NCI-H146 treated with DMSO at 0.1 percent for 48 hours (cell line): ENCODE data around the gene SINHCAF.
A peak's percentile ranks its signal among the peaks of the same experiment; 100 is the strongest.
"Not testable (repeated sequence)": the region's sequence is repeated elsewhere in the genome, so short reads cannot be mapped to it uniquely, and the experiment has no call there.

Experiments
- DNase-seq: peaks from one replicate; lab custom pipeline; 2025; ENCODE audit not compliant: unreplicated experiment; lab: John Stamatoyannopoulos, UW

Gene SINHCAF

DNA sequence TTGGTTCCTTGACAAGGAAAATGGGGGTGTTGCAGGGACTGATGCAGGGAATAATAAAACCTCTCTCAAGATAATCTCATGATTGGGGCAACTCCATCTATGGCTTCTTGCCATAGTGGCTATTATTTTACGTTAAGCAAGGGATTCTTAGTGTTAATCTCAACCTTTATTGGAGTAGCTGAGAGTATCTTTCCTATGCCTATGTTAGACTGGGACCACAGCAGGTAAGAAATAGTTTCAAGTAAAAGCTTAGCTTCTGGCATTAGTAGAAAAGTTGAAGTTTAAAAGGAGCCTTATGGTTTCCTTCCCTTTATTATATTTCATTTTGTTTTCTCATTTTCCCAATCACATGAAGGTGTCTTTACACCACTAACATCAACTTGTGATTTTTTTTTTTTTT lies 16.7 kb downstream of the SINHCAF start:
- no peak for DNase-seq

DNA sequence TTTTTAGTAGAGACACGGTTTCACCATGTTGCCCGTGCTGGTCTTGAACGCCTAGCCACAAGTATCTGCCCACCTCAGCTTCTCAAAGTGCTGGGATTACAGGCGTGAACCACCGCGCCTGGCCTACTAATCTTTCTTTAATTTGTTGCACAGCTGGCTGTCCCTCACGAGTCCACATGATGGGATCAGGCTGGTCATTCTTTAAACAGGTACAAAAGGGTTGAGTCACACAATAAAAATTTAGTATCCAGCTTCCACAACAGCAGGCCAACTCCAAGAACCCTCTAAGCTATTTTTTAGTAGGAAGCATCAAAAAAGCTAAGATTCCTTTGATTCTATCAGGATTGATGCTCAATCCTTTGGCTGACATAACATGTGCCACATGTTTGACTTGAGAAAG lies 17.8 kb downstream of the SINHCAF start:
- no peak for DNase-seq

DNA sequence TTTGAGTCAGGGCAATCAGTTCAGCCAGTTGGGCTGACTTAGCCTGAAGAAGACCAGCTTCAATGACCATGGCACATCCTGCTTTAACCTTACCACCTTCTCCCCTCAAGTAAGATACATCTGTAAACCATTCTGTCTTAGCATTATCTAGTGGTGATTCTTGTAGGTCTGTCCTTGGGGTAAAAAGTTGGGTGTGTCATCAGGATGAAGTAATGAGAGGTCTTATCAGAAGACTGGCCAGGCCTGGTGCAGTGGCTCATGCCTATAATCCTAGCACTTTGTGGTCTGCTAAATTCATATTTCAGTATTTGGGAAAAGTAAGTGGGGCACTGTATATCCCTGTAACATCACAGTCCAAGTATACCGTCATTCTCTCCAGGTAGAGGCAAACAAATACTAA lies 19.1 kb downstream of the SINHCAF start:
- no peak for DNase-seq

DNA sequence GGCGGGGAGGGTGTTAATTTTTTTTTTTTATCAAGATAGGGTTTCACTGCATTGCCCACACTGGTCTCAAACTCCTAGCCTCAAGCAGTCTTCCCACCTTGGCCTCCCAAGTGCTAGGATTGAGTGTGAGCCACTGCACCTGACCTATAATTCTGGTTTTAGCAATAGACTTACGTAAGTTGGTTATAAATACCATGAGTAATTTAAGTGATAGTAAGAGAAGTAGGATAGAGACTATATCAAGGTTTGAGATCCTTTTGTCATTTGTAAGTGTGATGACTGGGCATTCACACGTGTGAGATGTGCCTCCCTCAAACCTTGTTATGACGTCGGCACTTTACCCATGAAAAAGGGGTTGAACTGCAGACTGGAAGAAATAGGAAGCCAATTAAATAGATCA lies 22.5 kb downstream of the SINHCAF start:
- DNase-seq, result no peak

DNA sequence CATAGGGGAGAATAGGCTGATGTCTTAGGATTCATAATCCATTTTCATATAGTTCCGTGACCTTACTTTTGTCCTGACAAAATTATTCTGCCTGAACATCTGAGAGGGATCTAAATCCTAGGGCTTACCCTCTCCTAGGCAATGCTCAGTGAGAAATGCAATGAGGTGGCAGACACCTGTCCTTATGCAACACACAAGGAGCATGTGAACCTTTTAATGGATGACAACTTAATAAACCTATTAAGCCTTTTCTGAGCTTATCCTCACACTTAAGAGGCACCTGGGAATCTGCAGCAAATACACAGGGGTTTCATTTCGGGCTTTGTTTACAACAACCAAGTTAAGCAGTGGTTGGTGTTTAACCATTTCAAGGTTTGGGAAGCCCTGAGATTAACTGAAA lies 24.6 kb downstream of the SINHCAF start:
- no peak for DNase-seq

DNA sequence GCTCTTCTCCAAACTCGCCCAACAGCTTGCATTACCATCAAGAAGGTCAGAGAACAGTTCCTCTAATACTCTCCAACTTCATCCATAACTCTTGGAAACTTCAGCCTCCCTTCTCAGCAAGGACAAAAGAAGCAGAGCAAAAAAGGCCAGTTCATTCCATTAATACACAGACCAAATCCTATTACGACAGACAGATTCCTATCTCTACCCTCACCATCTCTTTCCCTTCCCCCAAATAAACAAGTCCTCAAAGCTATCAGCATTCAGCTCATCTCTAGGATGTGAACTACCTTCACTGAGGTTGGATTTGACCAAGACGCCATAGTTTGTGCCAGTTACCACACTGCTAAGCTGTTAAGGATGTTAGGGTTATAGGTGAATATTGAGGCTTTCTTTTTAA lies 25.2 kb downstream of the SINHCAF start:
- no peak for DNase-seq

DNA sequence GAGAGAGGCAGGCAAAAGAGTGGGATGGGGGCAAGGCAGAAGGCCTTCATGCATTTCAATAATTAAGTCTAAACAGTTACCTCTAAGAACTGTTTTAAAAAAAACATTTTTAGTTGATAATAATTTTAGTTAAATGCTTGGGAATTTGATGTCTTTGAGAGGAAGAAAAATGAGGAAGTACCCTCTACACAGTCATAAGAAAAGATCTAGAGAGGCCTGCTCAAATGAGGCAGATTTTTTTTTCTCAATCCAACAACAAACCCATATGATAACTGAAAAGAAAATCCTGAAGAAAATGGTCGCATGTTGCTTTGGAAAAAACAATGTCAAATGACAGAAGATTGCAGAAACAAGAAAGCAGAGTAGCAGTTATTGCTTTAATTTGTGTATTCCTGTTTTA lies 25.6 kb downstream of the SINHCAF start:
- no peak for DNase-seq

DNA sequence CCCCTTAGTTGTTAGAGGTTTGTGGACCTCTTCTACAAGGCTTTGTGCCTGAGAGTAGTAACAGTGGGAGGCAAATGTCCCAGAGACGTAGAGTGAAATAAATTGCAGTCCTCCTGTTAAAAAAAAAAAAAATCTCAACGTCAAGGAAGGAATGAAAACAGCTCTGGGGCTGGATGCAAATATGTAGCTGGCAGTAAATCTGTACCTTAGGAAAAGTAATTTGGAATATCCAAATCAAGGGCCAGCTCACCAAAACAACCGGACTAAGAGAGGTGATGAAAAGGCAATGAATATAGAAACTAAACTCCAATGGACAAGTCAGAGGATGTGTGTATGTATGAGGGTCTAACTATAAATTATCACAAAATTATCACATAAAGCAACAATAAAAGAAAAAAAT lies 27.0 kb downstream of the SINHCAF start:
- DNase-seq, result no peak

DNA sequence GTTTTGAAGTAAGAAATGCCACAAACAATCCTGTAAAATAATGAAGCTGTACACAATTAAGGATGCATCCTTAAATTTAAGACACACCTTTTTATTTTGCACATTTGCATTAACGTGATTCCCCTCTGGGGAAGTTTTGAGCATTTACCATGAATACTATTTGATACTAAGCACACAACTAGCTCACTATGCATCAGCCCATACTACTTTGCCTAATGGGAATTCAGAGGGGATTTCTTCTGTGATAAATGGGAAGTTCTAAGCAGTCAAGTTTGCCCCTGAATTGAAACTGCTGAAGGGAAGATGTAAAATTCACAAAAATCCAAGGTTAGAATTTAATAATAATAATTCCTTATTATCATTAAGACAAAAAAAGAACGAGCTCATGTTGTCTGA lies 27.4 kb downstream of the SINHCAF start:
- no peak for DNase-seq

DNA sequence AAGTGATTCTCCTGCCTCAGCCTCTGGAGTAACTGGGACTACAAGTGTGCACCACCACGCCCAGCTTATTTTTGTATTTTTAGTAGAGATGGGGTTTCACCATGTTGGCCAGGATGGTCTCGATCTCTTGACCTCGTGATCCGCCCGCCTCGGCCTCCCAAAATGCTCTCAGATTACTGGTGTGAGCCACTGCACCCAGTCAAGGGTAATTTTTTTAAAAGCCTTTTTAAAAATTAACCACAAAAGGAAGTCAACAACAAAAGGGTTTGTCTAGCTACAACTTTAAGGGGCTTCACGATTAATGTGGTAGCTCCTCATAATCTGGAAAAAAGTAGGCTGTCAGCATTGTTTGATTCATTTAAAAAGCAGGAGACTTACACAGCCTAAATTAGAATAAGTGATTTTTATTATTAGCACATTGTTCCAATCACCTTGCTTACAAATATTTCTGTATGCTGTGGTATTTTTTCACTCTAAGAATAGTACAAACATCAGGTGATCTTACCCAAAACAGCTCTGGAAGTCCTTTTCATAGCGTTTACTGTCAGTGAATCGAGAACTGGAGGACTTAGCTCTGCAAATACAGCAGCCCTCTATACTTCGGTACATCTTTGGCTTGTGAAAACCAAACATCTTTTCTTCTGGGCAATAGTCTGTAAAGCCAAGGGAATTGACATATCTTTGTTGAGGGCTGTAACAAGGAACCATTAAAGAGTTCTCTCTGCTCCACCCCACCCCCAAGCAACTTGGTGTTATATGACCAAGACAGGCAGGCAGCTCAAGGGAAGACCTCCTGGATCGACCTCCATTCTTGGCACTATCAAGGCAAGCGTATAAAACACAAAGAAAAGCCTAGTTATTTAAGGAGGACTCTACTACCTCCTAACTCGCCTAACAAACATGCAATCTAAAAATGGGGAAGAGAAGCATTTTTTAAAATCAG lies 28.1 kb downstream of the SINHCAF start:
- no peak for DNase-seq

DNA sequence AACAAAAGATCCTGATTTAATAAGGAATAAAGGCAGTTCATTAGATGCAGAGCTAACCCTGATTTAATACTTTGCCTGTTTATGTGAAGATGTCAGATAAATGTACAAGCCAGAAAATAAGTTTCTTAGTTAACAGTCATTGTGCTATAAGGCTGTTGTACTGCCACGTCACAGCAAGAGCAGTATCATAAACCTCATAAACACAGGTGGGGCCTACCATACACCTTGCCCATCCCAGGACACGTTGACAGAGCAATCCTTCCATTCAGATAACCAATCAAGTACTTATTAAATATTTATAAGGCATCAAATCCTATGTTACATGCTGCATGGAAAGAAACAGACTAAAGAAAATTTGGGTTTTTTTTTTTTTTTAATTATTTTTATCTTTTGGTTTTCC lies 36.5 kb downstream of the SINHCAF start:
- DNase-seq, result no peak

DNA sequence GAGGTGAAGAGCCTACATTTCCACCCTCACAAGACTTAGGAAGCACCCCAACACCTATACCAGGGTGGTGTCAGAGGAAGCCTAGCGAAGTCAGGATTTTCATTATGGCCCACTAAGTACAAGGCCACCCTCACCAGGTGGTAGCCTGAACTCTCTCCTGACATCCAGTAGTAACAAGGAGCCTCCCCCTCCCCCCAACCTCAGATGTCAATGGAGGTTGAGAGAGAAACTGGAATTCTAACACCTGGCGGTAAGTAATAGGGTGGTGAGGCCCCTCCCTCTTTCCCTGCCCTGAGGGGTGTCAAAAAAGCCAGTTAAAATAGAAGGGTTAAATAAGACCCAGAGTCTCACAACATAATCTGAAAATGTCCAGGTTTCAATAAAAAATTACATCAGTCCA lies 37.6 kb downstream of the SINHCAF start:
- peak; percentile 13 for DNase-seq

DNA sequence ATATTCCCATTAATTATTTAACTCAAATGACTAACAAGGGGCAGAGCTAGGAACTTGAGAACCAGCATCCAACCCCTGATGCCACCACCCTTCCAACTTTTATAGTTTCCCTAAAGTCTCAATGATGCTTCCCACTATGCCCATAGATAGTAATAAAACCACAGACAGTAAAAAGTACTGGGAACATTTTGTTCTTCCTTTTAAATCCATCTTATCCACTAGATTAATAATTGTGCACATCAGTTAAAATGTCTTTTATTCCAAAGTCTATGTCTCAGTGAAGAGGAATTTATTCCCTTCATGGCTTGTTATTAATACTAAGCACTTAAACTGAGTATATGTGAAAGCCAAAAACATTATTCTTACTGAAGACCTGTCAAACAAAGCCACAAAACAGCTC lies 45.8 kb downstream of the SINHCAF start:
- DNase-seq, result no peak

DNA sequence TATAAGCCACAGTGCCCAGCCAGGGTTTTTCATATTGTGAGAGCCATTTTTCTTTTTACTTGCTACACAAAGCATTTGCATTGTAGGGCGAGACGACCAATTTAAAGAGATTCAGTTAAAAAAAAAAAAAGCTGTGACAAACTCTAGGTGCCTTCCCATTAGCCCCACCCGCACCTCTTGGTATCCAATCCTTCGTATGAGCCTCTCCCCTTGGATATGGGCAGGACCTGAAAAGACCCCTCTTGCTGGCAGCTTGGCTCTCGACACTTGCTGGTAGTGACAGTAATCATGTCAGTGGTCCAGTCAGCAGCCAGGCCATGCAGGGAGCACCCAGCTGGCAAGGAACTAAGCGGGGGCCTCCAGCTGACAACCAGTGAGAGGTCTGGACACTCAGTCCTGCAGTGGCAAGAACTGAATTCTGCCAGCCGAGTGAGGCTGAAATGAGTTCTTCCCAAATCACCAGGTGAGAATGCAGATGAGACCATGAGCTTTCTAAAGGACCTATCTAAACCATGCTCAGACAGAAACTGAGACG lies 46.5 kb downstream of the SINHCAF start:
- no peak for DNase-seq

DNA sequence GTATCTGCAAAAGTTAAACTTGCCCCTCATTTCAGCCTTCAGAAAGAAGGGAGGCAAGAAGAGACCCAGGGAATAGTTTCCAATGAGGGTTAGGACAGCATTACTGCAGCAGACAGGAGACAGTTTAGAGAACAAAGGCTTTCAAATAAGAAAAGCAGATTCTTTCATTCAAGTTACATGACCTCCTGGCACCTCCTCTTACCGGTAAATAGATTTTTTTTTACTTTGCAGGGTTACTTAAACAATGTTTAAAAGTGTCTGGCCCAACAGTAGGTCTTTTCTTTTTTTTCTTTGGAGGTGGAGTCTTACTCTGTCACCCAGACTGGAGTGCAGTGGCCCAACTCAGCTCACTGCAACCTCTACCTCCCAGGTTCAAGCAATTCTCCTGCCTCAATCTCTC lies 47.1 kb downstream of the SINHCAF start:
- no peak for DNase-seq

DNA sequence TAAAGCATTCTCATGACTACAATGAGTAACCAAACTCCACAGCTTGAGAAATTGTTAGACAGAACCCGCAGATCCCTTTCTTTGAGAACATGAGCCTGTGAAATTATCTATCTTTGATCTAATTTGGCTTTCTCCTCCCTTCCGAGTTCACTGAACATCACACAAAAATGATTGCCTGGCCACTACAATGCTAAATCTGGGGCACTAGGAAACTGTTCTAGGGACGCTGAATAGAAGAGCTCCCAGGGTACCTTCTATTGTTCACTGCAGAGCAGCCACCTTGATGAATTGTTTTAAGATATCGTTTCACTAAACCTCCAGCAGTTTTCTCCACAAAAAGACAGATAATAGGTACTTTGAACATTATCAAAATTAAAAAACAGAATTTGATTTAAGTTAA lies 47.5 kb downstream of the SINHCAF start:
- no peak for DNase-seq

DNA sequence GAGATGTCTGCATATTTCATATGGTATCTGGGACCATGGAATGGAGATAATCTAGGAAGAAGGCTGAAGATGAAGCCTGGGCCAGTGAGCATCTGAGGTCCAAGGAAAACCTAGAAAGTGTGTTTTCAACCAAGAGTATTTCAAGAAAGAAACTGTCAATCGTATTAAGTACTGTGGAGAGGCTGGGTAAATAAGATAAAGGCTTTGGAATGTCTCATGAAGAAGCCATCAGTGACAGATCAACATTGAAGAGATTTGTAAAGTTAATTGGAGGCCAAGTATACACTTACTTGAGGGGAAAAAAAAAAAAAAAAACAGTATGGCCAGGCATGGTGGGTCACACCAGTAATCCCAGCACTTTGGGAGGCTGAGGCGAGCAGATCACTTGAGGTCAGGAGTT lies 48.9 kb downstream of the SINHCAF start:
- DNase-seq, result no peak

DNA sequence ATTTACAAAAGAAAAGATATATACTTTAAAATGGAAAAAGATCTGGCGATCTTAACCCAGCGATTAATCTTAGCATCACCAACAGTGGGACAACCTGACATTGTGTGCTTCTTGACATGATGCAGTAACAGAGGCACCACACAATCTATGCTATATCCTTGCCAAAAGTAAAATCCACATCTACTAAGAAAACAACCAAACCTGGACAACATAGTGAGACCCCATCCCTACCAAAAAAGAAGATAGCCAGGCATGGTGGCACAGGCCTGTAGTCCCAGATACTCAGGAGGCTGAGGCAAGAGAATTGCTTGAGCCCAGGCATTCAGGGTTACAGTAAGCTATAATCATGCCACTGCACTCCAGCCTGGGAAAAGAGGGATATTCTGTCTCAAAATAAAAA lies 50.5 kb downstream of the SINHCAF start:
- DNase-seq, result no peak

DNA sequence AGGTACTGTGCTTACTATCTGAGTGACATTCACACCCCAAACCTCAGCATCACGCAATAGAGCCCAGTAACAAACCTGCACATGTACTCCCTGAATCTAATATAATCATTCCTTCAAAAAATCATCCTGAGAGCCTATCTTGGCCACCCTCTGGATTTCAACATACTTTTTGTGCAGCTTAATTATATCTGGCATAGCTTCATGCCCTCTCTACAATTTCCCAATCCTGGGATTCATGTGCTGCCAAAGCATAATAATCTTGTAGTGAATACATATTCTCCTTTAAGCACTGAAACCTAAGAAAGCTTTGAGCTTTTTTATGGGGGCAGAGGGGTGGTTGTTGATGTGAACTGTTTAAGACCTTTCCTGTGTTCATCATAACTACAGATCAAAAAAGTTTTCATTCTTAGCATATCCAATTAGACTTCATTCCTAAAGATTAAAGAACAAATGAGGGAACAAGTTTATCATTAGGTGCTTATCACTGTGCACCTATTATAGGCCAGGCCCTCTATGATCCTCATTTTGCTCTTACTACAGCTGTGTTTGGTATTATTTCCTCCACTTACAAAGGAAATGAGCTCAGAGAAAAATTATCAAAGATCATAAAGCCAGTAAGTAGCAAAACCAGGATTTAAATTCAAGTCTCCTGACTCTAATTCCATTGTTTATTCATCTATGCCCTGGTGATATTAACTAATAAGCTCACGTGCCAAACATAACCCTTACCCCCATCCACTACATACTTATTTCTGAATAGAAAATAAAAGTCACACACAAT lies 51.2 kb downstream of the SINHCAF start:
- no peak for DNase-seq

DNA sequence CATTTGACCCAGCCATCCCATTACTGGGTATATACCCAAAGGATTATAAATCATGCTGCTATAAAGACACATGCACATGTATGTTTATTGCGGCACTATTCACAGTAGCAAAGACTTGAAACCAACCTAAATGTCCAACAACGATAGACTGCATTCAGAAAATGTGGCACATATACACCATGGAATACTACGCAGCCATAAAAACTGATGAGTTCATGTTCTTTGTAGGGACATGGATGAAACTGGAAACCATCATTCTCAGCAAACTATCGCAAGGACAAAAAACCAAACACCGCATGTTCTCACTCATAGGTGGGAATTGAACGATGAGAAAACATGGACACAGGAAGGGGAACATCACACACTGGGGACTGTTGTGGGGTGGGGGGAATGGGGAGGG lies 52.2 kb downstream of the SINHCAF start:
- DNase-seq, result not testable (repeated sequence)

DNA sequence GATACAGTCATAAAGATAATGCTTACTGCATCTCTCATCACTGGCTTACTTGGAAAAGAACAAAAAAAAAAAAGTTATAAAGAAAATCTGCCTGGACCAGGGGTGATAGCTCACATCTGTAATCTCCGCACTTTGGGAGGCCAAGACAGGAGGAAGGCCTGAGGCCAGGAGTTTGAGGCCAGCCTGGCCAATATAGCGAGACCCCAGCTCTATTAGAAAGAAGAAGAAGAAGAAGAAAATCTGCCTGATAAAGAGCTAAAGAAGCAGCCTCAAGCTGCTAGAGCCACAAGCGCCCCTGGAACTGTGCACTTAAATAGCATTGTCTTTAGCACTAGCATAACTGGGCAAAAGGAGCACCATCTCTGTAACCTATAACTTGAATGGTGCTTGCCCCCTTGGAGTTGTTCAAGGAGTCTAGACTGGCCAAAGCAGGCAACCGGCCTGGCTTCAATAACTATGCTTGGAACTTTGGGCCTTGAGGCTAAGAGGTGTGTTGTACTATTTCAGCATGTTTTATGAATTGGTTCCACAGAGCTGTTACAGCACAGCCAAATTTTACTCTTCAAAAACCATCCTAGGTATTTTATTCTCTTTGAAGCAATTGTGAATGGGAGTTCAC lies 53.2 kb downstream of the SINHCAF start:
- no peak for DNase-seq

DNA sequence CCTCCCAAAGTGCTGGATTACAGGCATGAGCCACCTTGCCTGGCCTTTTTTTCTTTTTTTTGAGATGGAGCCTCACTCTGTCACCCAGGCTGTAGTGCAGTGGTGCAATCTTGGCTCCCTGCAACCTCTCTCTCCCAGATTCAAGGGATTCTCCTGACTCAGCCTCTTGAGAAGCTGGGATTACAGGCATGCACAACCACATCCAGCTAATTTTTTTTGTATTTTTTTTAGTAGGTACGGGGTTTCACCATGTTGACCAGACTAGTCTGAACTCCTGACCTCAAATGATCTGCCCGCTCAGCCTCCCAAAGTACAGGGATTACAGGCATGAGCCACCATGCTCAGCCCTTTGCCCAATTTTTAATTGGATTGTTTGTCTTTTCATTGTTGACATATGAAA lies 58.0 kb downstream of the SINHCAF start:
- no peak for DNase-seq
